Measurements from ENCODE around the gene RPS6KA5. TPM values are rescaled to one million over a fixed set of nuclear protein-coding genes. Genes with fewer than 3 reads are reported as not detected.
A peak's percentile ranks its signal among the peaks of the same experiment; 100 is the strongest.

The RPS6KA5 gene
- total RNA-seq, 1 experiment from 2014 or later = 2.2 TPM

GRCh38 chr14:90815822-90816662 is 244.4 kb downstream of the RPS6KA5 start, which contains the start of gene TTC7B:
Gene TTC7B (minus strand): TSS chr14:90816430. CDS start chr14:90816295, 135 bp downstream.
- Mint-ChIP-seq H3K36me3 (ENCODE audit: insufficient read depth, unreplicated experiment) (no peaks in the 10 kb centered on the region), H3K4me1 (ENCODE audit: insufficient read depth, unreplicated experiment) (peaks cover 15% of the 10 kb centered on the region), H3K27ac (ENCODE audit: low read depth, unreplicated experiment) (peak within 1 kb of the TSS; percentile 65), H3K27me3 (ENCODE audit: insufficient read depth, unreplicated experiment) (no peaks in the 10 kb centered on the region), H3K9me3 (ENCODE audit: unreplicated experiment) (no peaks in the 10 kb centered on the region), H3K4me3 (ENCODE audit: unreplicated experiment) (peak within 1 kb of the TSS; percentile 66)
- CTCF ChIA-PET = interaction anchor here (0.6 to 1.3 kb wide), 4 partner anchors 18 to 1326 kb away, joined by 3 read pairs; no protein-coding TSS in a partner anchor
- no TSS peak for BruUV-seq (replicated peaks)
- intact Hi-C loops (cut with micrococcal nuclease) = no loop called here
- POLR2A ChIA-PET = interaction anchor here (0.6 kb wide), 1 partner anchor 419 kb away, joined by 3 read pairs; no protein-coding TSS in a partner anchor
- peak; percentile 22 for TF ChIP-seq CTCF (IDR thresholded peaks at IDR 0.05; ENCODE audit: unreplicated experiment)
- DNase-seq (ENCODE audit: unreplicated experiment) = peak; percentile 18

GRCh38 chr14:90815572-90815821 is 244.9 kb downstream of the RPS6KA5 start:
- Mint-ChIP-seq H3K4me3 (ENCODE audit: unreplicated experiment) (peak overlapping the region; percentile 66), H3K36me3 (ENCODE audit: insufficient read depth, unreplicated experiment) (no peaks in the 10 kb centered on the region), H3K27ac (ENCODE audit: low read depth, unreplicated experiment) (peak overlapping the region; percentile 65), H3K4me1 (ENCODE audit: insufficient read depth, unreplicated experiment) (peaks cover 9% of the 10 kb centered on the region), H3K9me3 (ENCODE audit: unreplicated experiment) (no peaks in the 10 kb centered on the region), H3K27me3 (ENCODE audit: insufficient read depth, unreplicated experiment) (no peaks in the 10 kb centered on the region)
- no peak for DNase-seq (ENCODE audit: unreplicated experiment)
- TF ChIP-seq CTCF (IDR thresholded peaks at IDR 0.05; ENCODE audit: unreplicated experiment) = no peak
- ChIA-PET POLR2A (no interaction called here), CTCF (interaction anchor here (0.6 to 1.3 kb wide), 2 partner anchors 19 to 28 kb away, joined by 3 read pairs; no protein-coding TSS in a partner anchor)
- no TSS peak for BruUV-seq (replicated peaks)
- intact Hi-C loops (cut with micrococcal nuclease) = no loop called here

- intact Hi-C loops (cut with micrococcal nuclease) = no loop called here
- Mint-ChIP-seq H3K27me3 (ENCODE audit: insufficient read depth, unreplicated experiment) (no peaks in the 10 kb centered on the region), H3K4me1 (ENCODE audit: insufficient read depth, unreplicated experiment) (peaks cover 8% of the 10 kb centered on the region), H3K27ac (ENCODE audit: low read depth, unreplicated experiment) (peak overlapping the region; percentile 65), H3K9me3 (ENCODE audit: unreplicated experiment) (no peaks in the 10 kb centered on the region), H3K36me3 (ENCODE audit: insufficient read depth, unreplicated experiment) (no peaks in the 10 kb centered on the region), H3K4me3 (ENCODE audit: unreplicated experiment) (peak overlapping the region; percentile 66)
- BruUV-seq (replicated peaks) = no TSS peak
- no peak for TF ChIP-seq CTCF (IDR thresholded peaks at IDR 0.05; ENCODE audit: unreplicated experiment)
- ChIA-PET POLR2A (no interaction called here), CTCF (interaction anchor here (0.5 kb wide), 1 partner anchor 192 kb away, joined by 3 read pairs; no protein-coding TSS in a partner anchor)
- DNase-seq (ENCODE audit: unreplicated experiment) = no peak
Observed at GRCh38 chr14:90814806-90815571, 245.5 kb downstream of the RPS6KA5 start.

- CTCF ChIA-PET = interaction anchor here (1.2 kb wide), 1 partner anchor 25 kb away, joined by 5 read pairs; no protein-coding TSS in a partner anchor
Observed at GRCh38 chr14:90813442-90813841, 247.0 kb downstream of the RPS6KA5 start.

More at GRCh38 chr14:90813442-90813841, 247.0 kb downstream of the RPS6KA5 start:
- intact Hi-C loops (cut with micrococcal nuclease) = no loop called here
- Mint-ChIP-seq H3K4me3 (ENCODE audit: unreplicated experiment) (no peak overlapping the region), H3K27me3 (ENCODE audit: insufficient read depth, unreplicated experiment) (no peaks in the 10 kb centered on the region), H3K27ac (ENCODE audit: low read depth, unreplicated experiment) (no peak overlapping the region), H3K4me1 (ENCODE audit: insufficient read depth, unreplicated experiment) (peaks cover 8% of the 10 kb centered on the region), H3K9me3 (ENCODE audit: unreplicated experiment) (no peaks in the 10 kb centered on the region), H3K36me3 (ENCODE audit: insufficient read depth, unreplicated experiment) (no peaks in the 10 kb centered on the region)
- no peak for TF ChIP-seq CTCF (IDR thresholded peaks at IDR 0.05; ENCODE audit: unreplicated experiment)
- BruUV-seq (replicated peaks) = TSS peak; percentile 44
- DNase-seq (ENCODE audit: unreplicated experiment) = no peak
- POLR2A ChIA-PET = no interaction called here

Measured in MCF 10A (cell line).